Measurements from ENCODE around the gene TRRAP. TPM values are rescaled to one million over a fixed set of nuclear protein-coding genes. Genes with fewer than 3 reads are reported as not detected.

TRRAP gene
- total RNA-seq, 4 donors from 2014 or later = 19.7 to 62.3 (median 31.1) TPM

DNA sequence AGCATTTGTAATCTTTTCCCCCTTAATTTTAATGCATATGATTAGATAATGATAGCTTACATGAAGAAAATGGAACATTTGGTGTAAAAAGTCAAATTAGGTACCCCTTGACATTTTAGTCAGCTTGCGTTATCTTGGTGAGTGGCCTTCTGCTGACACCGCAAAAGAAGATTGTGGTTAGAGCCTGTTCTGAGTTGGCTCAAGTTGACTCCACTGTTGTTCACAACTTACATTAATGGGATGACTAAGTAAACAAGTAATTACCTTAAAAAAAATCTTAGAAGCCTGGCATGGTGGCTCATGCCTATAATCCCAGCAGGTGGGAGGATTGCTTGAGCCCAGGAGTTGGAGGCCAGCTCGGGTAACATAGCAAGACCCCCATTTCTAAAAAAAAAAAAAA is 24.2 kb downstream of the TRRAP start:
- no peaks in the 10 kb centered on the region for H3K36me3 ChIP-seq

DNA sequence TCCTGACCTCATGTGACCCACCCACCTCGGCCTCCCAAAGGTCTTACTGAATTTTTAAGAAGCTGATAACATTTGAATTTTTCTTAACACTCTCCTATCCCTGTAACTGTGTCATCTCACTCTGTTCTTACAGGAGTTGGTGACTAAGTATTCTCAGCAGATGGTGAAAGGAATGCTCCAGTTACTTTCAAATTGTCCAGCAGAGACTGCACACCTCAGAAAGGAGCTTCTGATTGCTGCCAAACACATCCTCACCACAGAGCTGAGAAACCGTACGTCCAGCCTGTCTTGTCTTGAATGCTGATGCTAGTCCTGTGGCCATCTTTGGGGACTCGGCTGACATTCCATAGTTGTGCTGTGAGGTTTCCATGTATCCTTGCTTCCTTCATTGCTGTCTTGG is 24.9 kb downstream of the TRRAP start:
- Histone ChIP-seq H3K27ac (no peak overlapping the region), H3K9me3 (no peaks in the 10 kb centered on the region), H3K36me3 (no peaks in the 10 kb centered on the region), H3K4me3 (no peak overlapping the region), H3K4me1 (no peaks in the 10 kb centered on the region), H3K27me3 (no peaks in the 10 kb centered on the region)
- TF ChIP-seq POLR2A (IDR thresholded peaks at IDR 0.05) = no peak
- TF ChIP-seq, protein P1, sequence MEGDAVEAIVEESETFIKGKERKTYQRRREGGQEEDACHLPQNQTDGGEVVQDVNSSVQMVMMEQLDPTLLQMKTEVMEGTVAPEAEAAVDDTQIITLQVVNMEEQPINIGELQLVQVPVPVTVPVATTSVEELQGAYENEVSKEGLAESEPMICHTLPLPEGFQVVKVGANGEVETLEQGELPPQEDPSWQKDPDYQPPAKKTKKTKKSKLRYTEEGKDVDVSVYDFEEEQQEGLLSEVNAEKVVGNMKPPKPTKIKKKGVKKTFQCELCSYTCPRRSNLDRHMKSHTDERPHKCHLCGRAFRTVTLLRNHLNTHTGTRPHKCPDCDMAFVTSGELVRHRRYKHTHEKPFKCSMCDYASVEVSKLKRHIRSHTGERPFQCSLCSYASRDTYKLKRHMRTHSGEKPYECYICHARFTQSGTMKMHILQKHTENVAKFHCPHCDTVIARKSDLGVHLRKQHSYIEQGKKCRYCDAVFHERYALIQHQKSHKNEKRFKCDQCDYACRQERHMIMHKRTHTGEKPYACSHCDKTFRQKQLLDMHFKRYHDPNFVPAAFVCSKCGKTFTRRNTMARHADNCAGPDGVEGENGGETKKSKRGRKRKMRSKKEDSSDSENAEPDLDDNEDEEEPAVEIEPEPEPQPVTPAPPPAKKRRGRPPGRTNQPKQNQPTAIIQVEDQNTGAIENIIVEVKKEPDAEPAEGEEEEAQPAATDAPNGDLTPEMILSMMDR (IDR thresholded peaks at IDR 0.05) = no peak
- intact Hi-C loops (cut with DNase I; ENCODE audit: low total_unique reads) = no loop called here
- no peak for DNase-seq

More for the DNA sequence above, 24.2 kb downstream of the TRRAP start:
- H3K4me1 ChIP-seq = no peaks in the 10 kb centered on the region
- no peaks in the 10 kb centered on the region for H3K27me3 ChIP-seq
- no peak overlapping the region for H3K4me3 ChIP-seq
- H3K9me3 ChIP-seq = no peaks in the 10 kb centered on the region
- TF ChIP-seq, protein P1 (IDR thresholded peaks at IDR 0.05) = no peak
- TF ChIP-seq POLR2A (IDR thresholded peaks at IDR 0.05) = no peak
- H3K27ac ChIP-seq = no peak overlapping the region
- no peak for DNase-seq
- intact Hi-C loops (cut with DNase I; ENCODE audit: low total_unique reads) = no loop called here

DNA sequence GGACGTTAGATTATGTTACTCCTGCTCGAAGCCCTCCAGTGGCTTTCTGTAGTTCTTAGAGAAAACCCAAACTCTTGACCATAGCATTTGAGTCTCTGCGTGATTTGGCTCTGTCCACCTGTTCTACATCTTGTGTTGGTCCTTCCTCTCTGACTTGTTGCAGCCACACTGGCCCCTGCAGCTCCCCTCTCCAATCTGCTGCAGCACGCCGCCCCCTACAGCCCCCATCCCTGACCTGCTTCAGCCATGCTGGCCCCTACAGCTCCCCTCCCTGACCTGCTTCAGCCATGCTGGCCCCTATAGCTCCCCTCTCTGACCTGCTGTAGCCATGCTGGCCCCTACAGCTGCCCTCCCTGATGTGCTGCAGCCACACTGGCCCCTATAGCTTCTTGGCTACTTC is 29.2 kb downstream of the TRRAP start:
- DNase-seq = no peak
- no peaks in the 10 kb centered on the region for H3K36me3 ChIP-seq
- H3K4me1 ChIP-seq = no peaks in the 10 kb centered on the region
- TF ChIP-seq, protein P1 (IDR thresholded peaks at IDR 0.05) = no peak
- TF ChIP-seq POLR2A (IDR thresholded peaks at IDR 0.05) = no peak
- H3K27me3 ChIP-seq = no peaks in the 10 kb centered on the region
- no peaks in the 10 kb centered on the region for H3K9me3 ChIP-seq
- H3K4me3 ChIP-seq = no peak overlapping the region
- no peak overlapping the region for H3K27ac ChIP-seq
- intact Hi-C loops (cut with DNase I; ENCODE audit: low total_unique reads) = no loop called here

DNA sequence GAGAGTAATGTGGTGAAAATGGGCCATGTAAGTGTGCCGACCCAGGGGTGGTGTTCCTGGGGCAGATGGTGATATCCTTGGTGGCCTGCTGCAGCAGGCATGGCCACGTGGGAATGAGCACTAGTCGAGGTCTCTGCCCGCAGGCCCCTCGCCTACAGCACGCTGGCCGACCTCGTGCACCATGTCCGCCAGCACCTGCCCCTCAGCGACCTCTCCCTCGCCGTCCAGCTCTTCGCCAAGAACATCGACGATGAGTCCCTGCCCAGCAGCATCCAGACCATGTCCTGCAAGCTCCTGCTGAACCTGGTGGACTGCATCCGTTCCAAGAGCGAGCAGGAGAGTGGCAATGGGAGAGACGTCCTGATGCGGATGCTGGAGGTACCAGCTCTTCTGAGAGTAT is 30.3 kb downstream of the TRRAP start:
- H3K27me3 ChIP-seq = no peaks in the 10 kb centered on the region
- intact Hi-C loops (cut with DNase I; ENCODE audit: low total_unique reads) = no loop called here
- H3K36me3 ChIP-seq = no peaks in the 10 kb centered on the region
- no peak overlapping the region for H3K4me3 ChIP-seq
- H3K4me1 ChIP-seq = no peaks in the 10 kb centered on the region
- TF ChIP-seq POLR2A (IDR thresholded peaks at IDR 0.05) = no peak
- TF ChIP-seq, protein P1 (IDR thresholded peaks at IDR 0.05) = no peak
- no peaks in the 10 kb centered on the region for H3K9me3 ChIP-seq
- DNase-seq = no peak
- no peak overlapping the region for H3K27ac ChIP-seq

DNA sequence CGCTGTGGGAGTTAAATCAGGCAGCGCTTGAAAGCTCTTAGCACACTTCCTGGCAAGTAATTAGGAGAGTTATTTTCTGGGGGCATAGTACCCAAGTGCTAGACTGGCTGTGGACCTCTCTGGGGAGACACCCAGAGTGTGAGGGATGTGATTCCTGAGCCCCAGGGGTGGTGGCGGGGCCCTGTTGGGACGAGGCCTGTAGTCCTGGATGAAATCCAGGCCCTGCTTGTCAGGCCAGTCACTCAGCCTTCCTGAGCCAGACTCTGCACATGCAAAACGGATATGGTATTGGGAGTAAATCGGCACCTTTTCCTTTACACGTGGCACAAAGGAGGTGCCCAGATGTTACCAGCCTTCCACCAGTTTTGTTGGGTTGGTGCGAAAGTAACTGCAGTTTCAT is 31.2 kb downstream of the TRRAP start:
- H3K4me1 ChIP-seq = no peaks in the 10 kb centered on the region
- intact Hi-C loops (cut with DNase I; ENCODE audit: low total_unique reads) = no loop called here
- H3K27ac ChIP-seq = no peak overlapping the region
- no peak for DNase-seq
- H3K36me3 ChIP-seq = no peaks in the 10 kb centered on the region
- no peak for TF ChIP-seq POLR2A (IDR thresholded peaks at IDR 0.05)
- TF ChIP-seq, protein P1 (IDR thresholded peaks at IDR 0.05) = no peak
- no peak overlapping the region for H3K4me3 ChIP-seq
- no peaks in the 10 kb centered on the region for H3K9me3 ChIP-seq
- no peaks in the 10 kb centered on the region for H3K27me3 ChIP-seq
